Neural progenitor cell (in vitro differentiated cells): ENCODE data around the gene IQCM. TPM values are rescaled to one million over a fixed set of nuclear protein-coding genes. Genes with fewer than 3 reads are reported as not detected.
A peak's percentile ranks its signal among the peaks of the same experiment; 100 is the strongest.

ENCODE experiments used
- DNase-seq: peaks from one replicate; pipeline ENCODE4 v3.0.0-alpha.2; 2016; ENCODE audit warnings: low spot score
- H2AFZ ChIP-seq: fragments of 200-600 bp; sonication (generic); replicated peaks from 2 replicates; pipeline ENCODE4 v1.6.1; 2016; ENCODE audit warnings: antibody characterized with exemption
- H3F3A ChIP-seq: fragments of 200-600 bp; sonication (generic); 2 replicates; pipeline ENCODE4 v1.6.1; 2016; ENCODE audit warnings: antibody characterized with exemption, low read depth
- H3K27ac ChIP-seq: fragments of 200-600 bp; sonication (generic); 2 replicates; pipeline ENCODE4 v1.5.1; 2016; ENCODE audit warnings: mild to moderate bottlenecking
- H3K27me3 ChIP-seq: fragments of 200-600 bp; sonication (generic); 2 replicates; pipeline ENCODE4 v1.6.1; 2016; ENCODE audit warnings: mild to moderate bottlenecking, moderate library complexity
- H3K36me3 ChIP-seq: fragments of 200-600 bp; sonication (generic); 2 replicates; pipeline ENCODE4 v1.5.1; 2016
- H3K4me1 ChIP-seq: fragments of 200-600 bp; sonication (generic); 2 replicates; pipeline ENCODE4 v1.6.1; 2016; ENCODE audit warnings: mixed run types
- H3K4me2 ChIP-seq: fragments of 200-600 bp; sonication (generic); 2 replicates; pipeline ENCODE4 v1.6.1; 2016
- H3K4me3 ChIP-seq: fragments of 200-600 bp; sonication (generic); 2 replicates; pipeline ENCODE4 v1.5.1; 2016
- H3K79me2 ChIP-seq: fragments of 200-600 bp; sonication (generic); 2 replicates; pipeline ENCODE4 v1.6.1; 2016; ENCODE audit warnings: low read depth
- H3K9ac ChIP-seq: fragments of 200-600 bp; sonication (generic); 2 replicates; pipeline ENCODE4 v1.6.1; 2016
- H3K9me3 ChIP-seq: fragments of 200-600 bp; sonication (generic); 2 replicates; pipeline ENCODE4 v1.5.1; 2016; ENCODE audit warnings: low read depth
- H4K20me1 ChIP-seq: fragments of 200-600 bp; sonication (generic); 2 replicates; pipeline ENCODE4 v1.6.1; 2016; ENCODE audit warnings: low read depth
- H3K27ac Mint-ChIP-seq: 3 replicates; pipeline ENCODE4 v1.8.0; 2021; ENCODE audit warnings: mixed read lengths
- H3K27me3 Mint-ChIP-seq: 2 replicates; pipeline ENCODE4 v1.8.0; 2022; ENCODE audit warnings: low read depth, mild to moderate bottlenecking, inconsistent platforms, moderate library complexity, mixed read lengths; ENCODE audit not compliant: insufficient read depth
- H3K36me3 Mint-ChIP-seq: 3 replicates; pipeline ENCODE4 v1.8.0; 2021; ENCODE audit warnings: mixed read lengths
- H3K4me1 Mint-ChIP-seq: 3 replicates; pipeline ENCODE4 v1.8.0; 2021; ENCODE audit warnings: mixed read lengths
- H3K4me3 Mint-ChIP-seq: 3 replicates; pipeline ENCODE4 v1.8.0; 2021; ENCODE audit warnings: mild to moderate bottlenecking, moderate library complexity, mixed read lengths
- H3K9me3 Mint-ChIP-seq: 3 replicates; pipeline ENCODE4 v1.8.0; 2020; ENCODE audit warnings: mixed read lengths
- CTCF ChIP-seq: fragments of 200-600 bp; sonication (generic); IDR thresholded peaks from 2 replicates; pipeline ENCODE4 v1.5.1; 2017; ENCODE audit warnings: antibody characterized with exemption, mild to moderate bottlenecking
- EZH2 ChIP-seq: fragments of 200-600 bp; sonication (generic); IDR thresholded peaks from 2 replicates; pipeline ENCODE4 v1.6.1; 2017; ENCODE audit warnings: antibody characterized with exemption, mild to moderate bottlenecking, moderate library complexity
- EZH2phosphoT487 ChIP-seq: fragments of 200-600 bp; sonication (generic); IDR thresholded peaks from 2 replicates; pipeline ENCODE4 v1.6.1; 2017; ENCODE audit warnings: antibody characterized with exemption
- total RNA-seq: library from RNA; depleted of rRNA; stranded (reverse); fragments of >200 nt; gene quantifications from 2 replicates; pipeline ENCODE4 v1.2.3, GENCODE V29; 2015; ENCODE audit warnings: low replicate concordance

IQCM gene
- total RNA-seq, 1 donor from 2014 or later: 0.26 TPM

GRCh38 chr4:149796381-149796780 is 19.3 kb downstream of the IQCM start:
- no peak for DNase-seq
- H4K20me1 ChIP-seq: no peaks in the 10 kb centered on the region
- H3K27ac ChIP-seq: no peak overlapping the region
- no peaks in the 10 kb centered on the region for H3K27me3 ChIP-seq
- no peaks in the 10 kb centered on the region for H3F3A ChIP-seq
- Mint-ChIP-seq H3K36me3 (no peaks in the 10 kb centered on the region), H3K27me3 (no peaks in the 10 kb centered on the region), H3K4me1 (no peaks in the 10 kb centered on the region), H3K9me3 (no peaks in the 10 kb centered on the region), H3K4me3 (no peak overlapping the region), H3K27ac (no peak overlapping the region)
- no peak overlapping the region for H3K4me3 ChIP-seq
- no peaks in the 10 kb centered on the region for H3K79me2 ChIP-seq
- H3K9me3 ChIP-seq: no peaks in the 10 kb centered on the region
- no peak overlapping the region for H2AFZ ChIP-seq
- H3K4me2 ChIP-seq: no peak overlapping the region
- no peaks in the 10 kb centered on the region for H3K36me3 ChIP-seq
- H3K9ac ChIP-seq: no peak overlapping the region
- TF ChIP-seq EZH2 (no peak), CTCF (no peak), EZH2phosphoT487 (no peak)
- H3K4me1 ChIP-seq: no peaks in the 10 kb centered on the region

DNA sequence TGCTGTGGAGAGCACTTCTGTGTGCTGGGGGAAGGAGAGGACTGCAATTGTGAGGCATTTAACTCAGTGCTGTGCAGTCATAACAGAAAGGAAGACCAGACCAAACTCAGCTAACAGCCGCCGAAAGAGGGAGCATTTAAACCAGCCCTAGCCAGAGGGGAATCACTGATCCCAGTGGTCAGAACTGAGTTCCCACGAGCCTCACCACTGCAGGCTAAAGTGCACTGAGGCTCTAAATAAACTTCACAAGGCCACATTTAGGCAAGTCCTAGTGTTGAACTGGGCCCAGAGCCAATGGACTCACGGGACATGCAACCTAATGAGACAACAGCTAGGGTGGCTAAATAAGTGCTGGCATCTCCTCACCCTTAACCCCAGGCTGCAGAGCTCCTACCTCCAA is 20.4 kb downstream of the IQCM start:
- Mint-ChIP-seq H3K4me3 (no peak overlapping the region), H3K27ac (peak overlapping the region; percentile 87), H3K4me1 (no peaks in the 10 kb centered on the region), H3K27me3 (no peaks in the 10 kb centered on the region), H3K9me3 (no peaks in the 10 kb centered on the region), H3K36me3 (no peaks in the 10 kb centered on the region)
- H3K9ac ChIP-seq: no peak overlapping the region
- no peaks in the 10 kb centered on the region for H3F3A ChIP-seq
- H3K79me2 ChIP-seq: no peaks in the 10 kb centered on the region
- no peak overlapping the region for H3K27ac ChIP-seq
- no peaks in the 10 kb centered on the region for H3K36me3 ChIP-seq
- no peak for DNase-seq
- no peaks in the 10 kb centered on the region for H3K27me3 ChIP-seq
- H2AFZ ChIP-seq: peak overlapping the region; percentile 19
- TF ChIP-seq CTCF (no peak), EZH2 (no peak), EZH2phosphoT487 (no peak)
- no peak overlapping the region for H3K4me3 ChIP-seq
- H4K20me1 ChIP-seq: no peaks in the 10 kb centered on the region
- no peak overlapping the region for H3K4me2 ChIP-seq
- no peaks in the 10 kb centered on the region for H3K9me3 ChIP-seq
- no peaks in the 10 kb centered on the region for H3K4me1 ChIP-seq

DNA sequence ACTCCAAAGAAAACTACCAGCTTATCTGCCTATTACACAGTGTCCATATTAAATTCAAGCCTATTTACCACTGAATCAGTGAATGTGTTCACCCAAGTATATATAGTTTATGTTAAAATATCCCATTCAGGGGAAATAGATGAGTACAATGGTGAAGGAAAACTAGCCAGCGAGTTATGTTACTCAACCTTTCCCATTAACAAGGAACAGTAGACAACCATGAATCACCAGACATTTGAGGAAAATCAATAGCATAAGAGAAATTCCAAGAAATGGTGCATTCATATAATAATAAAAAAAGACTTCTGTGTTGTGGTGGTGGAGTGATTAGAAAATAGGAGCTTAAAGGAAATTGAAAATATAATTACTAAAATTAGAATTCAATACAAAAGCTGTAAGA is 21.3 kb downstream of the IQCM start:
- Histone ChIP-seq H3K9me3 (no peaks in the 10 kb centered on the region), H2AFZ (no peak overlapping the region), H3K4me1 (no peaks in the 10 kb centered on the region), H4K20me1 (no peaks in the 10 kb centered on the region), H3K27me3 (no peaks in the 10 kb centered on the region), H3K36me3 (no peaks in the 10 kb centered on the region), H3K4me2 (no peak overlapping the region), H3K27ac (no peak overlapping the region), H3K79me2 (no peaks in the 10 kb centered on the region), H3F3A (no peaks in the 10 kb centered on the region), H3K9ac (no peak overlapping the region), H3K4me3 (no peak overlapping the region)
- H3K36me3 Mint-ChIP-seq: no peaks in the 10 kb centered on the region
- no peak overlapping the region for H3K27ac Mint-ChIP-seq
- no peaks in the 10 kb centered on the region for H3K4me1 Mint-ChIP-seq
- no peak for DNase-seq
- H3K27me3 Mint-ChIP-seq: no peaks in the 10 kb centered on the region
- TF ChIP-seq EZH2: no peak
- no peak for TF ChIP-seq EZH2phosphoT487
- TF ChIP-seq CTCF: no peak
- H3K9me3 Mint-ChIP-seq: no peaks in the 10 kb centered on the region
- H3K4me3 Mint-ChIP-seq: no peak overlapping the region

DNA sequence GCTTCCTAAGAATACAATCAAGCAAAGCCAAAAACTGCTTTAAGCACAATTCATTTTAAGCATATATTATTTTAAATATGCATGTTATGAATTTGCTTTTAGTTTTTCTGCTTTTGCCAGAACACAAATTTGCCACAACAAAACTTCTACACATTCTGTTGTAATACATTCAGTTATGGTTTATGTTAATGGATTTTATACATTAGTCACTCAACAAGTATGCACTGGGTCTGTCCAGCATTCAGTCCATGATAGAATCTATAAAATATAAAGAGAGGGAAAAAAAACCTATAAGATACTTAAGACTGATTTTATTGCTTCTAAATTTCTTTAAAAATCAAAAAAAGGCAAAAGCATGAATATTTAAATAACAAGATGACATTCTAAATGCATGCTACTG is 22.2 kb downstream of the IQCM start:
- Histone ChIP-seq H4K20me1 (no peaks in the 10 kb centered on the region), H3K79me2 (no peaks in the 10 kb centered on the region), H3K4me3 (no peak overlapping the region), H3K4me1 (no peaks in the 10 kb centered on the region), H3K27me3 (no peaks in the 10 kb centered on the region), H3K4me2 (no peak overlapping the region), H3F3A (no peaks in the 10 kb centered on the region), H3K27ac (no peak overlapping the region), H3K36me3 (no peaks in the 10 kb centered on the region), H3K9ac (no peak overlapping the region), H3K9me3 (no peaks in the 10 kb centered on the region), H2AFZ (no peak overlapping the region)
- H3K36me3 Mint-ChIP-seq: no peaks in the 10 kb centered on the region
- no peak for TF ChIP-seq EZH2phosphoT487
- no peak for TF ChIP-seq EZH2
- no peak for TF ChIP-seq CTCF
- DNase-seq: no peak
- no peak overlapping the region for H3K4me3 Mint-ChIP-seq
- no peaks in the 10 kb centered on the region for H3K9me3 Mint-ChIP-seq
- no peaks in the 10 kb centered on the region for H3K27me3 Mint-ChIP-seq
- H3K4me1 Mint-ChIP-seq: no peaks in the 10 kb centered on the region
- no peak overlapping the region for H3K27ac Mint-ChIP-seq
